GM18870 (cell line): ENCODE measurements around the gene LMNTD1.
"Not testable (repeated sequence)": the region's sequence is repeated elsewhere in the genome, so short reads cannot be mapped to it uniquely, and the experiment has no call there.

Experiments
- ATAC-seq: cut with Tn5 transposase; IDR thresholded peaks from one replicate; pipeline ENCODE4 v1.9.1; 2021; ENCODE audit warnings: moderate library complexity; ENCODE audit not compliant: unreplicated experiment

Gene LMNTD1

DNA sequence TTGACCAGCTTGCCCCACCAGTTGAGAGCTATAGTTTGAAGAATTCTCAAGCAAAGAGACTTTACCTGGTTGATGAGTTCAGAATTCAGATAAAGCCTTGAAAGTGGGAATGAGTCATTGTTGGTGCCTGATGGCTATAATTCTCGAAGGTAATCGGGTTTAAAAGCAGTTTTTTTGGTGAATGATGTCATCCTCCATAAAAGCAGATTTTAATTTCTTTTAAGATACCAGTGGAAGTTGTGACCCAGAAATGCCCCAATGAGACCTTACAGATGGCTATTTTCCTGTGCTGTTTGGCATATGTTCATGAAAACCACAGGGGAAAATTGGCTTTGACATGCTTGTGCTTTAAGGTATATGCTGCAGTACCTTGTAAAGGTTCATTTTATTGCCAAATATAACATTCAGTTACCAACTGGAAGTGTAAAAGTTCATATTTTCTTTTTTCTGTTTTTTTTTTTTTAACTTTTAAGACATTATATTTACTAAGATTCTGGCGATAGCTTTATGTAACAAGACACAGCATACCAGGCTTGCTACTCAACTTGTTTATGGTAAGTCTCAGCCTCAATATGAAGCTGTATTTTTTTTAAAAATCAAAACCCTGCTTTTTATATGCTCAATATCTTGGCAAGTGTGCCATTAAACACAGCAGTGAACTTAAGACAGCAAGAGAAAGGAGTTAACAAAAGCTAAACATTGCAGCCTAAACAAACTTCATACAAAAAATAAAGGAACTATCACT lies 119.3 kb downstream of the LMNTD1 start:
- ATAC-seq = no peak

- no peak for ATAC-seq
Measured at GRCh38 chr12:25433024-25433423, 120.1 kb downstream of the LMNTD1 start.

- ATAC-seq = no peak
Measured at GRCh38 chr12:25427337-25428249, 125.5 kb downstream of the LMNTD1 start.

DNA sequence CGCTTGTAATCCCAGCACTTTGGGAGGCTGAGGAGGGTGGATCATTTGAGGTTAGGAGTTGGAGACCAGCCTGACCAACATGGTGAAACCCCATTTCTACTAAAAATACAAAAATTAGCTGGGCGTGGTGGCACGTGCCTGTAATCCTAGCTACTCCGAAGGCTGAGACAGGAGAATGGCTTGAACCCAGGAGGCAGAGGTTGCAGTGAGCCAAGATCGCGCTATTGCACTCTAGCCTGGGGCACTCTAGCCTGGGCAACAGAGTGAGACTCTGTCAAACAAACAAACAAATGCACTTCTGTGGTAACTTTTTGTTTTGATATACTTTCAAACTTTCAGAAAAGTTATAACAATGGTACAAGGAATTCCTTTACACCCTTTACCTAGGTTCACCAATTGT lies 126.3 kb downstream of the LMNTD1 start:
- ATAC-seq = not testable (repeated sequence)
